PC-9 (cell line): ENCODE results near the gene LDLRAD3.

Experiments
- CTCF ChIP-seq: fragments of 200-600 bp; sonication (generic); conservative IDR thresholded peaks from 2 replicates; pipeline ENCODE4 v1.6.1; 2017; ENCODE audit warnings: mixed run types, antibody characterized with exemption, mild to moderate bottlenecking, moderate library complexity
- EZH2 ChIP-seq: fragments of 200-600 bp; sonication (generic); IDR thresholded peaks from 2 replicates; pipeline ENCODE4 v1.8.0; 2017; ENCODE audit warnings: antibody characterized with exemption, low read depth

- TF ChIP-seq CTCF (no peak), EZH2 (no peak)
Measured at GRCh38 chr11:36053281-36053680, 109.4 kb downstream of the LDLRAD3 start.
